Astrocyte (in vitro differentiated cells and primary cell): ENCODE data around the gene JMJD1C. TPM values are rescaled to one million over a fixed set of nuclear protein-coding genes. Genes with fewer than 3 reads are reported as not detected.

Source experiments
- DNase-seq: peaks from one replicate; pipeline ENCODE4 v3.0.0-alpha.2; 2010; ENCODE audit warnings: low read depth
- FAIRE-seq: peaks from 2 replicates; lab custom pipeline; 2011; peaks lifted over from hg19 to GRCh38; lab: Jason Lieb, UNC
- H2AFZ ChIP-seq: 2 replicates; pipeline ENCODE4 v1.6.0; 2012; ENCODE audit warnings: low read depth, low read length, inconsistent platforms
- H3K27ac ChIP-seq: 2 replicates; pipeline ENCODE4 v1.5.1; 2011; ENCODE audit warnings: low read depth, low read length, inconsistent platforms
- H3K27me3 ChIP-seq: 2 replicates; pipeline ENCODE4 v1.6.0; 2011; ENCODE audit warnings: low read length, inconsistent platforms; ENCODE audit not compliant: insufficient read depth
- H3K36me3 ChIP-seq: 2 replicates; pipeline ENCODE4 v1.5.1; 2011; ENCODE audit warnings: low read length, inconsistent platforms; ENCODE audit not compliant: insufficient read depth
- H3K4me1 ChIP-seq: 2 replicates; pipeline ENCODE4 v1.5.1; 2011; ENCODE audit warnings: low read length, inconsistent platforms; ENCODE audit not compliant: insufficient read depth
- H3K4me2 ChIP-seq: 2 replicates; pipeline ENCODE4 v1.6.0; 2012; ENCODE audit warnings: low read length, inconsistent platforms
- H3K4me3 ChIP-seq: 2 replicates; pipeline ENCODE4 v1.5.1; 2011; ENCODE audit warnings: low read depth, mild to moderate bottlenecking, low read length, inconsistent platforms; ENCODE audit not compliant: insufficient read depth
- H3K79me2 ChIP-seq: 2 replicates; pipeline ENCODE4 v1.6.0; 2012; ENCODE audit warnings: mild to moderate bottlenecking, low read length, inconsistent platforms; ENCODE audit not compliant: insufficient read depth
- H3K9ac ChIP-seq: 2 replicates; pipeline ENCODE4 v1.6.0; 2012; ENCODE audit warnings: mild to moderate bottlenecking, low read length, inconsistent platforms
- H3K9me3 ChIP-seq: 2 replicates; pipeline ENCODE4 v1.5.1; 2012; ENCODE audit warnings: low read depth, mild to moderate bottlenecking, low read length, inconsistent platforms; ENCODE audit not compliant: insufficient read depth
- H4K20me1 ChIP-seq: 2 replicates; pipeline ENCODE4 v1.6.0; 2012; ENCODE audit warnings: low read length, inconsistent platforms; ENCODE audit not compliant: insufficient read depth
- H3K27ac Mint-ChIP-seq: one replicate; pipeline ENCODE4 v1.8.0; 2021; ENCODE audit warnings: mild to moderate bottlenecking, mixed read lengths; ENCODE audit not compliant: unreplicated experiment
- H3K27me3 Mint-ChIP-seq: one replicate; pipeline ENCODE4 v1.8.0; 2021; ENCODE audit warnings: low read depth, mixed read lengths; ENCODE audit not compliant: unreplicated experiment
- H3K36me3 Mint-ChIP-seq: one replicate; pipeline ENCODE4 v1.8.0; 2021; ENCODE audit warnings: low read depth, mixed read lengths; ENCODE audit not compliant: unreplicated experiment
- H3K4me1 Mint-ChIP-seq: one replicate; pipeline ENCODE4 v1.8.0; 2021; ENCODE audit warnings: low read depth, mixed read lengths; ENCODE audit not compliant: unreplicated experiment
- H3K4me3 Mint-ChIP-seq: one replicate; pipeline ENCODE4 v1.8.0; 2021; ENCODE audit warnings: mild to moderate bottlenecking, moderate library complexity, mixed read lengths; ENCODE audit not compliant: unreplicated experiment
- H3K9me3 Mint-ChIP-seq: one replicate; pipeline ENCODE4 v1.8.0; 2021; ENCODE audit warnings: mild to moderate bottlenecking, mixed read lengths; ENCODE audit not compliant: unreplicated experiment
- CTCF ChIP-seq: IDR thresholded peaks from 2 replicates; pipeline ENCODE4 v1.5.1; 2011; ENCODE audit warnings: low read depth, mild to moderate bottlenecking, inconsistent platforms, low read length, moderate library complexity; ENCODE audit not compliant: insufficient read depth
- EZH2 ChIP-seq: IDR thresholded peaks from 2 replicates; pipeline ENCODE4 v1.6.1; 2012; ENCODE audit warnings: mild to moderate bottlenecking, low read length, inconsistent platforms; ENCODE audit not compliant: insufficient read depth
- total RNA-seq: library from RNA; stranded (reverse); gene quantifications from 2 replicates; pipeline ENCODE4 v1.2.1, GENCODE V29; 2021

JMJD1C gene
- total RNA-seq, 1 donor from 2014 or later = 61.0 TPM

GRCh38 chr10:63324495-63324854 lies 141.3 kb downstream of the JMJD1C start:
- Histone ChIP-seq H3K36me3 (no peaks in the 10 kb centered on the region), H3K9ac (no peak overlapping the region), H2AFZ (no peak overlapping the region), H3K4me2 (no peak overlapping the region), H3K4me3 (no peak overlapping the region), H4K20me1 (peaks cover 34% of the 10 kb centered on the region), H3K27me3 (no peaks in the 10 kb centered on the region), H3K27ac (no peak overlapping the region), H3K9me3 (no peaks in the 10 kb centered on the region), H3K79me2 (peaks cover 35% of the 10 kb centered on the region), H3K4me1 (no peaks in the 10 kb centered on the region)
- Mint-ChIP-seq H3K36me3 (no peaks in the 10 kb centered on the region), H3K9me3 (no peaks in the 10 kb centered on the region), H3K4me3 (no peak overlapping the region), H3K27me3 (no peaks in the 10 kb centered on the region), H3K27ac (no peak overlapping the region), H3K4me1 (peaks cover 7% of the 10 kb centered on the region)
- TF ChIP-seq EZH2 = no peak
- TF ChIP-seq CTCF = no peak
- FAIRE-seq (no peak), DNase-seq (no peak)

- Histone ChIP-seq H3K79me2 (peaks cover 35% of the 10 kb centered on the region), H3K27me3 (no peaks in the 10 kb centered on the region), H3K27ac (no peak overlapping the region), H3K36me3 (no peaks in the 10 kb centered on the region), H2AFZ (no peak overlapping the region), H3K4me2 (no peak overlapping the region), H3K9me3 (no peaks in the 10 kb centered on the region), H4K20me1 (peaks cover 32% of the 10 kb centered on the region), H3K9ac (no peak overlapping the region), H3K4me1 (no peaks in the 10 kb centered on the region), H3K4me3 (no peak overlapping the region)
- Mint-ChIP-seq H3K27ac (no peak overlapping the region), H3K36me3 (no peaks in the 10 kb centered on the region), H3K27me3 (no peaks in the 10 kb centered on the region), H3K9me3 (no peaks in the 10 kb centered on the region), H3K4me1 (peaks cover 7% of the 10 kb centered on the region), H3K4me3 (no peak overlapping the region)
- no peak for FAIRE-seq
- DNase-seq = no peak
- no peak for TF ChIP-seq CTCF
- no peak for TF ChIP-seq EZH2
Observed at GRCh38 chr10:63323701-63324494, 141.9 kb downstream of the JMJD1C start.

GRCh38 chr10:63320683-63321082 lies 145.1 kb downstream of the JMJD1C start:
- Histone ChIP-seq H3K36me3 (no peaks in the 10 kb centered on the region), H3K4me2 (no peak overlapping the region), H3K27ac (no peak overlapping the region), H3K9ac (no peak overlapping the region), H4K20me1 (peaks cover 21% of the 10 kb centered on the region), H3K79me2 (peaks cover 31% of the 10 kb centered on the region), H3K4me3 (no peak overlapping the region), H3K27me3 (no peaks in the 10 kb centered on the region), H2AFZ (no peak overlapping the region), H3K4me1 (no peaks in the 10 kb centered on the region), H3K9me3 (no peaks in the 10 kb centered on the region)
- Mint-ChIP-seq H3K27ac (no peak overlapping the region), H3K36me3 (no peaks in the 10 kb centered on the region), H3K27me3 (no peaks in the 10 kb centered on the region), H3K4me1 (peaks cover 7% of the 10 kb centered on the region), H3K9me3 (no peaks in the 10 kb centered on the region), H3K4me3 (no peak overlapping the region)
- TF ChIP-seq CTCF = no peak
- TF ChIP-seq EZH2 = no peak
- FAIRE-seq (no peak), DNase-seq (no peak)
